Measurements from ENCODE around the gene DCTN2. TPM values are rescaled to one million over a fixed set of nuclear protein-coding genes. Genes with fewer than 3 reads are reported as not detected.

The DCTN2 gene
- total RNA-seq, 2 experiments from 2014 or later: 68.4 to 97.2 TPM

GRCh38 chr12:57592551-57593165 is 45.7 kb upstream of the DCTN2 start:
- peaks cover 18% of the 10 kb centered on the region for H3K4me1 ChIP-seq (ENCODE audit: insufficient read depth, low read length, poor library complexity, severe bottlenecking)
- H3K36me3 ChIP-seq (ENCODE audit: insufficient read depth, low read length): peaks cover 30% of the 10 kb centered on the region
- peak overlapping the region; percentile 99 for H3K4me2 ChIP-seq (ENCODE audit: low read length)
- H2AFZ ChIP-seq (ENCODE audit: low read length): no peak overlapping the region
- TF ChIP-seq EZH2phosphoT487 (IDR thresholded peaks at IDR 0.05; ENCODE audit: borderline replicate concordance, low read depth, low read length) (no peak), CTCF (conservative IDR thresholded peaks at IDR 0.05; ENCODE audit: low read length) (no peak)
- ChIA-PET CTCF (ENCODE audit: unreplicated experiment) (no interaction called here), POLR2A (interaction anchor here (0.5 to 1.0 kb wide), 2 partner anchors 9 to 54 kb away, joined by 3 read pairs; no protein-coding TSS in a partner anchor)
- no peak overlapping the region for H3K4me3 ChIP-seq (ENCODE audit: low read depth, low read length, poor library complexity, severe bottlenecking)
- no peak for DNase-seq (ENCODE audit: low spot score)
- intact Hi-C loops (cut with micrococcal nuclease; ENCODE audit: unreplicated experiment): no loop called here
- no peaks in the 10 kb centered on the region for H3K9me2 ChIP-seq (ENCODE audit: insufficient read depth, low read length)
- no TSS peak for BruUV-seq (replicated peaks)
- no peaks in the 10 kb centered on the region for H3K9me3 ChIP-seq (ENCODE audit: low read length)
- H3K27ac ChIP-seq (ENCODE audit: low read depth, low read length, poor library complexity, severe bottlenecking): no peak overlapping the region
- peaks cover 11% of the 10 kb centered on the region; the same call in 1 of the 2 replicates for H3K79me2 ChIP-seq (ENCODE audit: insufficient read depth, low read depth, low read length)
- no peaks in the 10 kb centered on the region for H4K20me1 ChIP-seq (ENCODE audit: insufficient read depth, low read length)

GRCh38 chr12:57591782-57592325 is 44.9 kb upstream of the DCTN2 start:
- H3K4me1 ChIP-seq (ENCODE audit: insufficient read depth, low read length, poor library complexity, severe bottlenecking): peaks cover 18% of the 10 kb centered on the region
- no peak overlapping the region for H3K27ac ChIP-seq (ENCODE audit: low read depth, low read length, poor library complexity, severe bottlenecking)
- H3K9me2 ChIP-seq (ENCODE audit: insufficient read depth, low read length): no peaks in the 10 kb centered on the region
- ChIA-PET CTCF (ENCODE audit: unreplicated experiment) (no interaction called here), POLR2A (interaction anchor here (0.5 to 1.6 kb wide), 2 partner anchors 15 to 54 kb away, joined by 3 read pairs; no protein-coding TSS in a partner anchor)
- BruUV-seq (replicated peaks): TSS peak; percentile 58
- H2AFZ ChIP-seq (ENCODE audit: low read length): peak overlapping the region; percentile 97; the same call in 1 of the 2 replicates
- H3K4me3 ChIP-seq (ENCODE audit: low read depth, low read length, poor library complexity, severe bottlenecking): peak overlapping the region; percentile 78
- H3K79me2 ChIP-seq (ENCODE audit: insufficient read depth, low read depth, low read length): peaks cover 11% of the 10 kb centered on the region; the same call in 1 of the 2 replicates
- no peaks in the 10 kb centered on the region for H3K9me3 ChIP-seq (ENCODE audit: low read length)
- H4K20me1 ChIP-seq (ENCODE audit: insufficient read depth, low read length): no peaks in the 10 kb centered on the region
- peaks cover 24% of the 10 kb centered on the region for H3K36me3 ChIP-seq (ENCODE audit: insufficient read depth, low read length)
- H3K4me2 ChIP-seq (ENCODE audit: low read length): peak overlapping the region; percentile 99
- DNase-seq (ENCODE audit: low spot score): no peak
- TF ChIP-seq EZH2phosphoT487 (IDR thresholded peaks at IDR 0.05; ENCODE audit: borderline replicate concordance, low read depth, low read length) (no peak), CTCF (conservative IDR thresholded peaks at IDR 0.05; ENCODE audit: low read length) (no peak)
- intact Hi-C loops (cut with micrococcal nuclease; ENCODE audit: unreplicated experiment): loop anchor here (2.0 kb wide), 1 partner anchor 69 kb away; the partner anchor contains the start of gene MBD6
